Spleen (tissue), 11 donors: ENCODE measurements around the gene LIG3. TPM values are rescaled to one million over a fixed set of nuclear protein-coding genes. Genes with fewer than 3 reads are reported as not detected.
A peak's percentile ranks its signal among the peaks of the same experiment; 100 is the strongest.
"Not testable (repeated sequence)": the region's sequence is repeated elsewhere in the genome, so short reads cannot be mapped to it uniquely, and the experiment has no call there.

ENCODE experiments used
- DNase-seq: peaks from one replicate; pipeline ENCODE4 v3.0.0-alpha.2; 2020
- H3K27ac ChIP-seq, 8 donors: fragments of 200-600 bp; sonication (generic) in 7 of 8; 1 replicate in 4 of 8; 2 replicates in 4 of 8; pipeline versions ENCODE4 v1.5.0 to v1.8.0; 2016 to 2021; ENCODE audit warnings: inconsistent platforms in 4 of 8, mild to moderate bottlenecking in 4 of 8, moderate library complexity in 1 of 8
- H3K27me3 ChIP-seq, 7 donors: fragments of 200-600 bp; sonication (generic) in 6 of 7; replicated peaks in 1 of 7; 1 replicate in 4 of 7; 2 replicates in 3 of 7; pipeline versions ENCODE4 v1.5.0 to v1.8.0; 2016 to 2021; ENCODE audit warnings: inconsistent platforms in 3 of 7, mild to moderate bottlenecking in 1 of 7
- H3K36me3 ChIP-seq, 6 donors: fragments of 200-600 bp; sonication (generic) in 5 of 6; 1 replicate in 4 of 6; 2 replicates in 2 of 6; pipeline versions ENCODE4 v1.5.0 to v1.8.0; 2016 to 2021; ENCODE audit warnings: inconsistent platforms in 2 of 6
- H3K4me1 ChIP-seq, 6 donors: fragments of 200-600 bp; sonication (generic) in 5 of 6; 1 replicate in 3 of 6; 2 replicates in 3 of 6; pipeline versions ENCODE4 v1.5.0 to v1.8.0; 2016 to 2021; ENCODE audit warnings: inconsistent platforms in 3 of 6
- H3K4me3 ChIP-seq, 8 donors: fragments of 200-600 bp; sonication (generic) in 7 of 8; 1 replicate in 4 of 8; 2 replicates in 4 of 8; pipeline versions ENCODE4 v1.5.0 to v1.8.0; 2016 to 2021; ENCODE audit warnings: inconsistent platforms in 4 of 8, mild to moderate bottlenecking in 4 of 8, moderate library complexity in 2 of 8
- H3K9me3 ChIP-seq, 8 donors: fragments of 200-600 bp; sonication (generic) in 7 of 8; 1 replicate in 4 of 8; 2 replicates in 4 of 8; pipeline versions ENCODE4 v1.5.0 to v1.8.0; 2016 to 2021; ENCODE audit warnings: inconsistent platforms in 4 of 8
- CTCF ChIP-seq, 11 experiments: fragments of 200-600 bp in 7 of 11; fragments of 450-650 bp in 4 of 11; sonication (generic) in 4 of 11; IDR thresholded peaks in 8 of 11; conservative IDR thresholded peaks in 3 of 11; 1 replicate in 7 of 11; 2 replicates in 4 of 11; pipeline versions ENCODE4 v1.4.0 to v1.8.0; 2016 to 2021; ENCODE audit warnings: antibody characterized with exemption in 11 of 11, inconsistent platforms in 4 of 11, mild to moderate bottlenecking in 1 of 11
- POLR2A ChIP-seq, 3 donors: fragments of 450-650 bp; IDR thresholded peaks; one replicate each; pipeline ENCODE4 v1.5.1; 2017; ENCODE audit warnings: antibody characterized with exemption in 3 of 3, mild to moderate bottlenecking in 1 of 3
- POLR2AphosphoS5 ChIP-seq, 3 donors: sonication (generic); formaldehyde crosslinking; IDR thresholded peaks; one replicate each; pipeline ENCODE4 v1.5.1; 2017; ENCODE audit warnings: antibody characterized with exemption in 3 of 3
- WGBS, 5 donors: extraction: QIAGEN DNeasy Blood & Tissue Kit in 3 of 5; methylation state at CpG; one replicate each; pipeline versions ENCODE4 v1.1.5 to v1.1.7; 2013 to 2018; 5-methylcytosine and 5-hydroxymethylcytosine counted together
- intact Hi-C: fragments of 100-400 bp; cut with DNase I; formaldehyde crosslinking; loops from one replicate; pipeline ENCODE4 v1.15.0; 2023; ENCODE audit warnings: low total_unique reads
- polyA plus RNA-seq, 3 donors: library from polyadenylated mRNA; stranded (reverse); fragments of 200-250 nt; gene quantifications; one replicate each; pipeline ENCODE4 v1.2.1, GENCODE V29; 2013
- total RNA-seq, 7 donors: library from RNA; depleted of rRNA in 3 of 7; stranded (reverse); fragments of >200 nt in 3 of 7; fragmentation: NEBNext Ultra II Directional in 4 of 7; extraction: Animal tissue kit (Norgen Biotek cat#: 25700) in 4 of 7; gene quantifications; one replicate each; pipeline versions ENCODE4 v1.1.0 to v1.2.1, GENCODE V29; 2016 to 2021
- donor health status: healthy with polysubstance abuse.
- donor health status: DM: no; HTN: no; CAD: no; lungs with moderate emphysema.
- donor health status: DM: no; HTN: no; CAD: no.
- donor health status: Bipolar disorder and iron deficiency.
- donor health status: healthy.
- donor health status: DM: no; HTN: no; CAD: no.
- donor health status: DM: yes; HTN: yes; CAD: no.

Gene LIG3
- total and polyA plus RNA-seq, 10 donors = 4.5 to 63.1 (median 33.2) TPM

GRCh38 chr17:35021520-35022380, 41.4 kb downstream of the LIG3 start:
- WGBS, 5 donors = 87 to 93% (median 88%) methylated on average over 11 of the region's 11 CpGs
- DNase-seq = no peak
- no peaks in the 10 kb centered on the region for H3K27me3 ChIP-seq
- H3K4me3 ChIP-seq = no peak overlapping the region
- peak overlapping the region; percentile 74 to 91 (median 84) for H3K27ac ChIP-seq
- intact Hi-C loops = loop anchor here (10.0 kb wide), 1 partner anchor 63 kb away; no protein-coding TSS in a partner anchor
- TF ChIP-seq CTCF (IDR thresholded peaks at IDR 0.05 in 8 of 11, conservative IDR thresholded peaks at IDR 0.05 in 3 of 11) (no peak), POLR2AphosphoS5 (IDR thresholded peaks at IDR 0.05) (no peak), POLR2A (IDR thresholded peaks at IDR 0.05) (no peak)
- H3K4me1 ChIP-seq = peaks cover 15 to 50% (median 32%) of the 10 kb centered on the region in 6 donors
- H3K36me3 ChIP-seq = peaks cover 0 to 81% (median 28%) of the 10 kb centered on the region in 6 donors
- no peaks in the 10 kb centered on the region for H3K9me3 ChIP-seq

- TF ChIP-seq CTCF (IDR thresholded peaks at IDR 0.05 in 8 of 11, conservative IDR thresholded peaks at IDR 0.05 in 3 of 11) (no peak), POLR2AphosphoS5 (IDR thresholded peaks at IDR 0.05) (peak; percentile 73 to 92 (median 86))
- intact Hi-C loops = loop anchor here (10.0 kb wide), 1 partner anchor 62 kb away; no protein-coding TSS in a partner anchor
- H3K27ac ChIP-seq = peak overlapping the region; percentile 74 to 91 (median 84)
- H3K9me3 ChIP-seq = no peaks in the 10 kb centered on the region
- peaks cover 15 to 50% (median 32%) of the 10 kb centered on the region in 6 donors for H3K4me1 ChIP-seq
- DNase-seq = peak; percentile 94
- WGBS, 5 donors = 15 to 26% (median 17%) methylated on average over 7 to 8 of the region's 8 CpGs
- H3K27me3 ChIP-seq = no peaks in the 10 kb centered on the region
- peak overlapping the region in 1 of 8 donors; percentile 37 for H3K4me3 ChIP-seq
- peaks cover 0 to 73% (median 24%) of the 10 kb centered on the region in 6 donors for H3K36me3 ChIP-seq
Measured at GRCh38 chr17:35022536-35023063, 42.3 kb downstream of the LIG3 start.

GRCh38 chr17:35023538-35023937, 43.2 kb downstream of the LIG3 start:
- intact Hi-C loops = loop anchor here (10.0 kb wide), 1 partner anchor 61 kb away; no protein-coding TSS in a partner anchor
- TF ChIP-seq POLR2A (IDR thresholded peaks at IDR 0.05) = no peak
- no peak for TF ChIP-seq CTCF (IDR thresholded peaks at IDR 0.05 in 8 of 11, conservative IDR thresholded peaks at IDR 0.05 in 3 of 11)
- TF ChIP-seq POLR2AphosphoS5 (IDR thresholded peaks at IDR 0.05) = no peak
- H3K27me3 ChIP-seq = no peaks in the 10 kb centered on the region
- 73 to 92% (median 84%) methylated on average over 3 of the region's 3 CpGs for WGBS, 5 donors
- peaks cover 15 to 54% (median 34%) of the 10 kb centered on the region in 6 donors for H3K4me1 ChIP-seq
- peak overlapping the region; percentile 74 to 91 (median 84) for H3K27ac ChIP-seq
- no peak overlapping the region for H3K4me3 ChIP-seq
- peaks cover 0 to 65% (median 24%) of the 10 kb centered on the region in 6 donors for H3K36me3 ChIP-seq
- DNase-seq = no peak
- no peaks in the 10 kb centered on the region for H3K9me3 ChIP-seq

GRCh38 chr17:35025541-35025940, 45.2 kb downstream of the LIG3 start:
- H3K4me3 ChIP-seq = no peak overlapping the region
- H3K27ac ChIP-seq = no peak overlapping the region
- 87 to 100% (median 95%) methylated on average over 1 of the region's 1 CpG for WGBS, 5 donors
- H3K27me3 ChIP-seq = no peaks in the 10 kb centered on the region
- DNase-seq = no peak
- intact Hi-C loops = loop anchor here (10.0 kb wide), 1 partner anchor 59 kb away; no protein-coding TSS in a partner anchor
- peaks cover 0 to 45% (median 17%) of the 10 kb centered on the region in 6 donors for H3K36me3 ChIP-seq
- TF ChIP-seq POLR2AphosphoS5 (IDR thresholded peaks at IDR 0.05) (no peak), POLR2A (IDR thresholded peaks at IDR 0.05) (no peak), CTCF (IDR thresholded peaks at IDR 0.05 in 8 of 11, conservative IDR thresholded peaks at IDR 0.05 in 3 of 11) (no peak)
- H3K4me1 ChIP-seq = peaks cover 15 to 48% (median 38%) of the 10 kb centered on the region in 6 donors
- H3K9me3 ChIP-seq = no peaks in the 10 kb centered on the region

- H3K36me3 ChIP-seq = peaks cover 0 to 36% (median 17%) of the 10 kb centered on the region in 6 donors
- WGBS, 5 donors = 92 to 97% (median 96%) methylated on average over 4 of the region's 4 CpGs
Measured at GRCh38 chr17:35028097-35028496, 47.8 kb downstream of the LIG3 start.

More at GRCh38 chr17:35028097-35028496, 47.8 kb downstream of the LIG3 start:
- DNase-seq, H3K27me3 ChIP-seq, H3K9me3 ChIP-seq, H3K4me3 ChIP-seq: not testable (repeated sequence)
- peak overlapping the region in 3 of 8 donors; percentile 13 to 55 (median 43) for H3K27ac ChIP-seq
- intact Hi-C loops = loop anchor here (10.0 kb wide), 1 partner anchor 57 kb away; no protein-coding TSS in a partner anchor
- peaks cover 3 to 35% (median 16%) of the 10 kb centered on the region in 6 donors for H3K4me1 ChIP-seq
